IPS-NIHi7 (cell line): Measurements from ENCODE around the gene ARHGDIA.
"Not testable (repeated sequence)": the region's sequence is repeated elsewhere in the genome, so short reads cannot be mapped to it uniquely, and the experiment has no call there.

Experiments used
- DNase-seq: peaks from one replicate; pipeline ENCODE4 v3.0.0; 2012; ENCODE audit warnings: mixed read lengths; ENCODE audit errors: extremely low spot score

Gene ARHGDIA

GRCh38 chr17:81870981-81871386, at the start of gene ARHGDIA:
ARHGDIA (minus strand) TSS chr17:81871337; CDS start chr17:81869930, 1,407 bp downstream.
- no peak for DNase-seq

GRCh38 chr17:81918832-81919545, 47.9 kb upstream of the ARHGDIA start:
- no peak for DNase-seq

- DNase-seq, result not testable (repeated sequence)
Measured at GRCh38 chr17:81918333-81918669, 47.2 kb upstream of the ARHGDIA start.

- DNase-seq, result peak; percentile 95
Measured at GRCh38 chr17:81917565-81918332, 46.6 kb upstream of the ARHGDIA start, which contains the start of gene SIRT7. SIRT7 (minus strand) TSS chr17:81918176; CDS start chr17:81918131, 45 bp downstream.

GRCh38 chr17:81916234-81917001, 45.3 kb upstream of the ARHGDIA start:
- DNase-seq, result no peak

- no peak for DNase-seq
Measured at GRCh38 chr17:81915331-81915730, 44.2 kb upstream of the ARHGDIA start.

- no peak for DNase-seq
Measured at GRCh38 chr17:81914103-81914850, 43.1 kb upstream of the ARHGDIA start.

GRCh38 chr17:81913394-81914102, 42.4 kb upstream of the ARHGDIA start:
- DNase-seq, result no peak

- DNase-seq, result no peak
Measured at GRCh38 chr17:81912441-81913309, 41.5 kb upstream of the ARHGDIA start.

GRCh38 chr17:81911969-81912368, 40.8 kb upstream of the ARHGDIA start:
- DNase-seq, result no peak

GRCh38 chr17:81911277-81911961, 40.3 kb upstream of the ARHGDIA start, which contains the start of gene PCYT2:
PCYT2 (minus strand) TSS chr17:81911399; CDS start chr17:81911355, 44 bp downstream.
- DNase-seq, result peak; percentile 99

GRCh38 chr17:81910840-81911276, 39.7 kb upstream of the ARHGDIA start:
- DNase-seq, result no peak

- no peak for DNase-seq
Measured at GRCh38 chr17:81909966-81910839, 39.1 kb upstream of the ARHGDIA start.

- DNase-seq, result no peak
Measured at GRCh38 chr17:81909231-81909630, 38.1 kb upstream of the ARHGDIA start.

GRCh38 chr17:81908793-81909192, 37.7 kb upstream of the ARHGDIA start:
- DNase-seq, result no peak

GRCh38 chr17:81907219-81908145, 36.3 kb upstream of the ARHGDIA start:
- no peak for DNase-seq
